ENCODE data around the gene PAQR4. TPM values are rescaled to one million over a fixed set of nuclear protein-coding genes. Genes with fewer than 3 reads are reported as not detected.
A peak's percentile ranks its signal among the peaks of the same experiment; 100 is the strongest.

The PAQR4 gene
- total and polyA plus RNA-seq, 2 of the 13 experiments (the other 11 are each of a cell fraction or from before 2014, with no cell fraction given) = 15.9 to 24.8 TPM

DNA sequence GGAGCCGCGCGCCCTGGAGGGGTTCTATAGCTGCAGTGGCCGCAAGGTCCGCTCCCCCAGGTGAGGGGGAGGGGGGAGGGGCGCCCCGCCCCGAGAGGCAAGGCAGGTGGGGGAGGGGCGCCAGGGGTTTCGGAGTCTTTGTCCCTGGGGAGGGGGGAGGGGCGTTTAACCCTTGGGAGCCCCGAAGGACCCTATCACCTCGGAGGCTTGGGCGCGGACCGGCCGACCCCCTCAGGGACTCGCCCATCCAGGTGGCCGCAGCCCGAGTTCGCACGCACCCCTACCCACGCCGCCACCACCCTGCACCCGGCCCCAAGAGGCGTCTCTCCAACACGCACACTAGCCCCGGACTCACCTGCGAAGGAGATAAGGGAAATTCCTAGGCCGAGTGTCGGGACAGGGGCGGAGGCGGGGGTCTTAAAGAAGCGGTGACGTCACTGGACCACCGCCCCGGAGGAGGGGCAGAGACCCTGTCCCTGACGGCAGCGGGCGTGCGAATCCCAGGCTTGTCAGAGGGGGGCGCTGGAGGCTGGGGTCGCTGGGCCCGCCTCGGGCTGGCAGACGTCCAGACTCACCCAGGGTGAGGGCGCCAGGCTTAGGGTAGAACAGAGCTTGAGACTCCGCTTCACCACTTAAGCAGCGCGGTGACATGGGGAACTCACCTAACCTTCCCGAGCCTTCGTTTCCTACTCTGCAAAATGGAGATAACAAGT is 48.8 kb downstream of the PAQR4 start, which contains the start of gene CLDN6 (continued):
- TF ChIP-seq NFYB (CRISPR knock-in tag; IDR thresholded peaks at IDR 0.05) (no peak), KDM2A (CRISPR knock-in tag; IDR thresholded peaks at IDR 0.05; ENCODE audit: borderline replicate concordance, low read depth) (no peak; the same call in 1 of the 2 replicates), RNF2 (conservative IDR thresholded peaks at IDR 0.05; ENCODE audit: low read depth) (no peak), ZNF781 (CRISPR knock-in tag; IDR thresholded peaks at IDR 0.05; ENCODE audit: borderline replicate concordance, not compliant biosample characterization) (no peak), POLR2G (IDR thresholded peaks at IDR 0.05; ENCODE audit: low read depth, low read length) (no peak), TCF7L2 (IDR thresholded peaks at IDR 0.05; ENCODE audit: low read depth, low read length) (no peak), PHF5A (CRISPR knock-in tag; IDR thresholded peaks at IDR 0.05; ENCODE audit: low read depth, unreplicated experiment) (no peak), ZIK1 (CRISPR knock-in tag; IDR thresholded peaks at IDR 0.05; ENCODE audit: borderline replicate concordance, low read depth) (no peak), SKI (IDR thresholded peaks at IDR 0.05; ENCODE audit: partially characterized antibody) (peak; percentile 26), ZNF883 (CRISPR knock-in tag; IDR thresholded peaks at IDR 0.05; ENCODE audit: not compliant biosample characterization) (no peak), ZNF569 (CRISPR knock-in tag; IDR thresholded peaks at IDR 0.05; ENCODE audit: borderline replicate concordance) (no peak), HOXA3 (CRISPR knock-in tag; IDR thresholded peaks at IDR 0.05) (peak; percentile 38; the same call in 1 of the 2 replicates), ZNF282 (IDR thresholded peaks at IDR 0.05; ENCODE audit: partially characterized antibody) (no peak), ZSCAN30 (CRISPR knock-in tag; IDR thresholded peaks at IDR 0.05) (no peak), HNRNPH1 (optimal IDR thresholded peaks at IDR 0.05; ENCODE audit: low read depth, low read length) (no peak), TBP (CRISPR knock-in tag; IDR thresholded peaks at IDR 0.05) (no peak), KDM5A (IDR thresholded peaks at IDR 0.05; ENCODE audit: borderline replicate concordance, low read length) (no peak), ZNF101 (CRISPR knock-in tag; IDR thresholded peaks at IDR 0.05; ENCODE audit: borderline replicate concordance, low read depth) (no peak), RFX5 (IDR thresholded peaks at IDR 0.05; ENCODE audit: low read depth, low read length) (no peak), NR1H2 (CRISPR knock-in tag; IDR thresholded peaks at IDR 0.05; ENCODE audit: borderline replicate concordance, low read depth) (no peak)
- TF ChIP-seq, protein P1, sequence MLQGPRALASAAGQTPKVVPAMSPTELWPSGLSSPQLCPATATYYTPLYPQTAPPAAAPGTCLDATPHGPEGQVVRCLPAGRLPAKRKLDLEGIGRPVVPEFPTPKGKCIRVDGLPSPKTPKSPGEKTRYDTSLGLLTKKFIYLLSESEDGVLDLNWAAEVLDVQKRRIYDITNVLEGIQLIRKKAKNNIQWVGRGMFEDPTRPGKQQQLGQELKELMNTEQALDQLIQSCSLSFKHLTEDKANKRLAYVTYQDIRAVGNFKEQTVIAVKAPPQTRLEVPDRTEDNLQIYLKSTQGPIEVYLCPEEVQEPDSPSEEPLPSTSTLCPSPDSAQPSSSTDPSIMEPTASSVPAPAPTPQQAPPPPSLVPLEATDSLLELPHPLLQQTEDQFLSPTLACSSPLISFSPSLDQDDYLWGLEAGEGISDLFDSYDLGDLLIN (CRISPR knock-in tag; IDR thresholded peaks at IDR 0.05; ENCODE audit: borderline replicate concordance) = no peak
- TF ChIP-seq, protein P2, sequence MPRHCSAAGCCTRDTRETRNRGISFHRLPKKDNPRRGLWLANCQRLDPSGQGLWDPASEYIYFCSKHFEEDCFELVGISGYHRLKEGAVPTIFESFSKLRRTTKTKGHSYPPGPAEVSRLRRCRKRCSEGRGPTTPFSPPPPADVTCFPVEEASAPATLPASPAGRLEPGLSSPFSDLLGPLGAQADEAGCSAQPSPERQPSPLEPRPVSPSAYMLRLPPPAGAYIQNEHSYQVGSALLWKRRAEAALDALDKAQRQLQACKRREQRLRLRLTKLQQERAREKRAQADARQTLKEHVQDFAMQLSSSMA (CRISPR knock-in tag; IDR thresholded peaks at IDR 0.05) = no peak
- TF ChIP-seq, protein P3, sequence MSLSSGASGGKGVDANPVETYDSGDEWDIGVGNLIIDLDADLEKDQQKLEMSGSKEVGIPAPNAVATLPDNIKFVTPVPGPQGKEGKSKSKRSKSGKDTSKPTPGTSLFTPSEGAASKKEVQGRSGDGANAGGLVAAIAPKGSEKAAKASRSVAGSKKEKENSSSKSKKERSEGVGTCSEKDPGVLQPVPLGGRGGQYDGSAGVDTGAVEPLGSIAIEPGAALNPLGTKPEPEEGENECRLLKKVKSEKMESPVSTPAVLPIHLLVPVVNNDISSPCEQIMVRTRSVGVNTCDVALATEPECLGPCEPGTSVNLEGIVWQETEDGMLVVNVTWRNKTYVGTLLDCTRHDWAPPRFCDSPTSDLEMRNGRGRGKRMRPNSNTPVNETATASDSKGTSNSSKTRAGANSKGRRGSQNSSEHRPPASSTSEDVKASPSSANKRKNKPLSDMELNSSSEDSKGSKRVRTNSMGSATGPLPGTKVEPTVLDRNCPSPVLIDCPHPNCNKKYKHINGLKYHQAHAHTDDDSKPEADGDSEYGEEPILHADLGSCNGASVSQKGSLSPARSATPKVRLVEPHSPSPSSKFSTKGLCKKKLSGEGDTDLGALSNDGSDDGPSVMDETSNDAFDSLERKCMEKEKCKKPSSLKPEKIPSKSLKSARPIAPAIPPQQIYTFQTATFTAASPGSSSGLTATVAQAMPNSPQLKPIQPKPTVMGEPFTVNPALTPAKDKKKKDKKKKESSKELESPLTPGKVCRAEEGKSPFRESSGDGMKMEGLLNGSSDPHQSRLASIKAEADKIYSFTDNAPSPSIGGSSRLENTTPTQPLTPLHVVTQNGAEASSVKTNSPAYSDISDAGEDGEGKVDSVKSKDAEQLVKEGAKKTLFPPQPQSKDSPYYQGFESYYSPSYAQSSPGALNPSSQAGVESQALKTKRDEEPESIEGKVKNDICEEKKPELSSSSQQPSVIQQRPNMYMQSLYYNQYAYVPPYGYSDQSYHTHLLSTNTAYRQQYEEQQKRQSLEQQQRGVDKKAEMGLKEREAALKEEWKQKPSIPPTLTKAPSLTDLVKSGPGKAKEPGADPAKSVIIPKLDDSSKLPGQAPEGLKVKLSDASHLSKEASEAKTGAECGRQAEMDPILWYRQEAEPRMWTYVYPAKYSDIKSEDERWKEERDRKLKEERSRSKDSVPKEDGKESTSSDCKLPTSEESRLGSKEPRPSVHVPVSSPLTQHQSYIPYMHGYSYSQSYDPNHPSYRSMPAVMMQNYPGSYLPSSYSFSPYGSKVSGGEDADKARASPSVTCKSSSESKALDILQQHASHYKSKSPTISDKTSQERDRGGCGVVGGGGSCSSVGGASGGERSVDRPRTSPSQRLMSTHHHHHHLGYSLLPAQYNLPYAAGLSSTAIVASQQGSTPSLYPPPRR (CRISPR knock-in tag; IDR thresholded peaks at IDR 0.05; ENCODE audit: borderline replicate concordance) = no peak
